Thyroid gland (tissue), 4 donors: Measurements from ENCODE around the gene LYRM2.

Source experiments
- CTCF ChIP-seq, 6 experiments: fragments of 200-600 bp in 3 of 6; fragments of 450-650 bp in 3 of 6; sonication (generic) in 3 of 6; IDR thresholded peaks; one replicate each; pipeline ENCODE4 v1.5.1; 2016 to 2019; ENCODE audit warnings: antibody characterized with exemption in 6 of 6, mild to moderate bottlenecking in 2 of 6, inconsistent platforms in 1 of 6, moderate library complexity in 1 of 6
- POLR2A ChIP-seq, 2 donors: fragments of 450-650 bp; IDR thresholded peaks; one replicate each; pipeline ENCODE4 v1.6.1; 2017; ENCODE audit warnings: antibody characterized with exemption in 2 of 2, mild to moderate bottlenecking in 2 of 2, moderate library complexity in 1 of 2

DNA sequence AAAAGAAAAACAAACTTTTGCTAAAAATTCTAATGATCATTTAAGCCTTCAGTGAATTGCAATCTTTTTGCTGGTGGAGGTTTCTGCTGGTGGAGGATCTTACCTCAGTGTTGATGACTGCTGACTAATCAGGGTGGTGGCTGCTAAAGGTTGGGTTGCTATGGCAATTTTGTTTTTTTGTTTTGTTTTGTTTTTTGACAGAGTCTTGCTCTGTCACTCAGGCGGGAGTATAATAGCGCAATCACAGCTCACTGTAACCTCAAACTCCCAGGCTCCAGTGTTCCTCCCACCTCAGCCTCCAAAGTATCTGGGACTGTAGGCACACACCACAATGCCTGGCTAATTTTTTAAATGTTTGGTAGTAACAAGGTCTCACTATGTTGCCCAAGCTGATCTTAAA is 110.9 kb downstream of the LYRM2 start:
- no peak for TF ChIP-seq POLR2A (IDR thresholded peaks at IDR 0.05)
- no peak for TF ChIP-seq CTCF (IDR thresholded peaks at IDR 0.05)
